GM12878 (cell line): ENCODE data around the gene CSHL1. TPM values are rescaled to one million over a fixed set of nuclear protein-coding genes. Genes with fewer than 3 reads are reported as not detected.

ENCODE experiments used
- ASH2L ChIP-seq: fragments of 300-600, 200-600 bp; sonication (generic); IDR thresholded peaks from 2 replicates; pipeline ENCODE4 v1.6.1; 2017; ENCODE audit warnings: low read depth, mild to moderate bottlenecking, borderline replicate concordance
- BCL11A ChIP-seq: IDR thresholded peaks from 2 replicates; pipeline ENCODE4 v1.6.1; 2011; ENCODE audit warnings: low read depth, low read length
- BRCA1 ChIP-seq: IDR thresholded peaks from 2 replicates; pipeline ENCODE4 v1.6.1; 2011; ENCODE audit warnings: low read depth, low read length, improper control_type of control experiment
- DPF2 ChIP-seq: fragments of 450-650 bp; IDR thresholded peaks from 2 replicates; pipeline ENCODE4 v1.6.1; 2017; ENCODE audit warnings: mild to moderate bottlenecking
- FOXK2 ChIP-seq: fragments of 450-650 bp; IDR thresholded peaks from 2 replicates; pipeline ENCODE4 v1.6.1; 2017; ENCODE audit warnings: mild to moderate bottlenecking, moderate library complexity
- GABPA ChIP-seq: IDR thresholded peaks from 2 replicates; pipeline ENCODE4 v1.6.1; 2014; ENCODE audit warnings: antibody characterized with exemption, low read depth, mild to moderate bottlenecking, inconsistent platforms
- IKZF1 ChIP-seq: fragments of 450-650 bp; conservative IDR thresholded peaks from 2 replicates; pipeline ENCODE4 v1.6.1; 2017; ENCODE audit warnings: antibody characterized with exemption, mild to moderate bottlenecking
- IRF4 ChIP-seq: IDR thresholded peaks from 2 replicates; pipeline ENCODE4 v1.6.1; 2011; ENCODE audit warnings: low read depth, low read length
- KAT2A ChIP-seq: conservative IDR thresholded peaks from 2 replicates; pipeline ENCODE4 v1.6.1; 2011; ENCODE audit warnings: low read depth, low read length; ENCODE audit not compliant: control insufficient read depth
- MTA2 ChIP-seq: fragments of 450-650 bp; IDR thresholded peaks from 2 replicates; pipeline ENCODE4 v1.6.1; 2016; ENCODE audit warnings: low read depth, mild to moderate bottlenecking, moderate library complexity
- PAX8 ChIP-seq: fragments of 450-650 bp; IDR thresholded peaks from 2 replicates; pipeline ENCODE4 v1.6.1; 2017; ENCODE audit warnings: mild to moderate bottlenecking, moderate library complexity
- RB1 ChIP-seq: fragments of 450-650 bp; formaldehyde crosslinking; IDR thresholded peaks from 2 replicates; pipeline ENCODE4 v1.6.1; 2017; ENCODE audit warnings: mild to moderate bottlenecking, borderline replicate concordance
- RELA ChIP-seq: fragments of 450-650 bp; IDR thresholded peaks from 2 replicates; pipeline ENCODE4 v1.8.0; 2014; ENCODE audit warnings: borderline replicate concordance; ENCODE audit not compliant: partially characterized antibody
- SIX5 ChIP-seq: IDR thresholded peaks from 2 replicates; pipeline ENCODE4 v1.6.1; 2011; ENCODE audit warnings: mild to moderate bottlenecking, low read depth, low read length, moderate library complexity; ENCODE audit not compliant: severe bottlenecking
- SREBF1 ChIP-seq: IDR thresholded peaks from 2 replicates; pipeline ENCODE4 v1.6.1; 2012; ENCODE audit warnings: mild to moderate bottlenecking, low read length
- STAT1 ChIP-seq: fragments of 450-650 bp; conservative IDR thresholded peaks from 2 replicates; pipeline ENCODE4 v1.6.1; 2014; ENCODE audit warnings: antibody characterized with exemption, mild to moderate bottlenecking
- polyA plus RNA-seq, 11 experiments: library from polyadenylated mRNA; depleted of rRNA in 4 of 11; unstranded in 6 of 11; stranded (reverse) in 5 of 11; fragments of >200 nt; fragmentation: Nextera tagmentation in 4 of 11; fragmentation: Illumina TruSeq in 1 of 11; extraction: Ambion mirVana in 4 of 11; extraction: Trizol in 1 of 11; gene quantifications; 1 replicate in 1 of 11; 2 replicates in 10 of 11; pipeline versions ENCODE4 v1.2.1 to v1.2.3, GENCODE V29; 2011 to 2016; ENCODE audit warnings: inconsistent platforms in 2 of 11, missing spikeins in 2 of 11, low read depth in 1 of 11
- total RNA-seq, 4 experiments: library from RNA; depleted of rRNA in 3 of 4; stranded (reverse); fragments of >200 nt in 3 of 4; fragmentation: Illumina TruSeq in 1 of 4; extraction: Trizol in 1 of 4; gene quantifications; 2 replicates each; pipeline versions ENCODE4 v1.2.1 to v1.2.3, GENCODE V29; 2013 to 2021
- TF ChIP-seq, protein P1 (sequence below): fragments of 450-650 bp; IDR thresholded peaks from 2 replicates; pipeline ENCODE4 v1.6.1; 2016; ENCODE audit warnings: mild to moderate bottlenecking, moderate library complexity, borderline replicate concordance
- TF ChIP-seq, protein P2 (sequence below), 3 experiments: IDR thresholded peaks in 2 of 3; conservative IDR thresholded peaks in 1 of 3; 2 replicates each; pipeline ENCODE4 v1.5.1; 2011; ENCODE audit warnings: low read depth in 3 of 3, low read length in 3 of 3, mild to moderate bottlenecking in 3 of 3, control low read depth in 2 of 3, moderate library complexity in 2 of 3, inconsistent platforms in 1 of 3, mixed read lengths in 1 of 3; ENCODE audit not compliant: control insufficient read depth in 2 of 3, insufficient read depth in 1 of 3; ENCODE audit errors: extremely low read depth in 1 of 3
- TF ChIP-seq, protein P3 (sequence below): IDR thresholded peaks from 2 replicates; pipeline ENCODE4 v1.6.1; 2012; ENCODE audit warnings: low read depth, low read length, improper control_type of control experiment
- TF ChIP-seq, protein P4 (sequence below): IDR thresholded peaks from 2 replicates; pipeline ENCODE4 v1.6.1; 2011; ENCODE audit warnings: mild to moderate bottlenecking, low read depth, low read length, moderate library complexity; ENCODE audit not compliant: insufficient replicate concordance
- TF ChIP-seq, protein P5 (sequence below): IDR thresholded peaks from 2 replicates; pipeline ENCODE4 v1.6.1; 2011; ENCODE audit warnings: borderline replicate concordance, low read depth, mild to moderate bottlenecking, moderate library complexity, low read length; ENCODE audit not compliant: insufficient read depth, poor library complexity, severe bottlenecking

CSHL1 gene
- total and polyA plus RNA-seq, 10 of the 15 experiments (the other 5 are each of a cell fraction or from before 2014, with no cell fraction given) = not detected

DNA sequence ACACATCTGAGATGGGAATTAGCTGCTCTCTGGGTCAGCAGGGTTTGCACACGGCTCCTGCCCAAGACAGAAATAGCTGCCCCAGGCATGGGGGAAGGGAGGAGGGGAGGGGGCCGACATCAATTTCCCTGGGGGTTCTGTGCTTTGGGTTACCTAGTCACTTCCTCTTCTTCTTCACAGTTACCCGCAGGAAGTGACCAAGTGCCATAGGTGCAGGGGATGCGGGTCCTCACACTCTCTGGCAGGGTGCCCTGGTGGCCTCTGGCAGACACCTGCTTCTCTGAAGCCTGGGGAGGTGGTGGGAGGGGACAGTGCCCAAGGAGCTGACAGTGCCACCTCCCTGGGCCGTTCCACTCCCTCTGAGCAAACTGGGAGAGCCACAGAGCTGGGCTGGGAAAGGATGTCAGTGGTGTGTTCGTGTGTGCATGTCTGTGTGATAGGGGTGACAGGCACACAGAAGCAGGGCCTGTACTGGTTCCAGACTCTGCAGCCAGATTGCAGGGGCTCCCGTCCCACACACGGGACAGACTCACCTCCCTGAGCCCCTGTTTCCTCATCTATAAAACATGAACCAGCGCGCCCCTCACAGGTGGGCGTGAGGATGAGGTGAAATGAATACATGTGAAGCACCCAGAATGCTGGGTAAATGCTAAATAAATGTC is 43.5 kb upstream of the CSHL1 start (continued):
- TF ChIP-seq GABPA (no peak), DPF2 (peak; percentile 49; the same call in 1 of the 2 replicates), MTA2 (peak; percentile 40; the same call in 1 of the 2 replicates), SREBF1 (no peak), STAT1 (no peak), IRF4 (no peak), IKZF1 (peak; percentile 10), PAX8 (no peak), BRCA1 (no peak), BCL11A (no peak), KAT2A (no peak), ASH2L (no peak), RELA (no peak), RB1 (no peak), SIX5 (no peak), FOXK2 (no peak)
- TF ChIP-seq, protein P1, sequence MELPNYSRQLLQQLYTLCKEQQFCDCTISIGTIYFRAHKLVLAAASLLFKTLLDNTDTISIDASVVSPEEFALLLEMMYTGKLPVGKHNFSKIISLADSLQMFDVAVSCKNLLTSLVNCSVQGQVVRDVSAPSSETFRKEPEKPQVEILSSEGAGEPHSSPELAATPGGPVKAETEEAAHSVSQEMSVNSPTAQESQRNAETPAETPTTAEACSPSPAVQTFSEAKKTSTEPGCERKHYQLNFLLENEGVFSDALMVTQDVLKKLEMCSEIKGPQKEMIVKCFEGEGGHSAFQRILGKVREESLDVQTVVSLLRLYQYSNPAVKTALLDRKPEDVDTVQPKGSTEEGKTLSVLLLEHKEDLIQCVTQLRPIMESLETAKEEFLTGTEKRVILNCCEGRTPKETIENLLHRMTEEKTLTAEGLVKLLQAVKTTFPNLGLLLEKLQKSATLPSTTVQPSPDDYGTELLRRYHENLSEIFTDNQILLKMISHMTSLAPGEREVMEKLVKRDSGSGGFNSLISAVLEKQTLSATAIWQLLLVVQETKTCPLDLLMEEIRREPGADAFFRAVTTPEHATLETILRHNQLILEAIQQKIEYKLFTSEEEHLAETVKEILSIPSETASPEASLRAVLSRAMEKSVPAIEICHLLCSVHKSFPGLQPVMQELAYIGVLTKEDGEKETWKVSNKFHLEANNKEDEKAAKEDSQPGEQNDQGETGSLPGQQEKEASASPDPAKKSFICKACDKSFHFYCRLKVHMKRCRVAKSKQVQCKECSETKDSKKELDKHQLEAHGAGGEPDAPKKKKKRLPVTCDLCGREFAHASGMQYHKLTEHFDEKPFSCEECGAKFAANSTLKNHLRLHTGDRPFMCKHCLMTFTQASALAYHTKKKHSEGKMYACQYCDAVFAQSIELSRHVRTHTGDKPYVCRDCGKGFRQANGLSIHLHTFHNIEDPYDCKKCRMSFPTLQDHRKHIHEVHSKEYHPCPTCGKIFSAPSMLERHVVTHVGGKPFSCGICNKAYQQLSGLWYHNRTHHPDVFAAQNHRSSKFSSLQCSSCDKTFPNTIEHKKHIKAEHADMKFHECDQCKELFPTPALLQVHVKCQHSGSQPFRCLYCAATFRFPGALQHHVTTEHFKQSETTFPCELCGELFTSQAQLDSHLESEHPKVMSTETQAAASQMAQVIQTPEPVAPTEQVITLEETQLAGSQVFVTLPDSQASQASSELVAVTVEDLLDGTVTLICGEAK = no peak
- TF ChIP-seq, protein P2, sequence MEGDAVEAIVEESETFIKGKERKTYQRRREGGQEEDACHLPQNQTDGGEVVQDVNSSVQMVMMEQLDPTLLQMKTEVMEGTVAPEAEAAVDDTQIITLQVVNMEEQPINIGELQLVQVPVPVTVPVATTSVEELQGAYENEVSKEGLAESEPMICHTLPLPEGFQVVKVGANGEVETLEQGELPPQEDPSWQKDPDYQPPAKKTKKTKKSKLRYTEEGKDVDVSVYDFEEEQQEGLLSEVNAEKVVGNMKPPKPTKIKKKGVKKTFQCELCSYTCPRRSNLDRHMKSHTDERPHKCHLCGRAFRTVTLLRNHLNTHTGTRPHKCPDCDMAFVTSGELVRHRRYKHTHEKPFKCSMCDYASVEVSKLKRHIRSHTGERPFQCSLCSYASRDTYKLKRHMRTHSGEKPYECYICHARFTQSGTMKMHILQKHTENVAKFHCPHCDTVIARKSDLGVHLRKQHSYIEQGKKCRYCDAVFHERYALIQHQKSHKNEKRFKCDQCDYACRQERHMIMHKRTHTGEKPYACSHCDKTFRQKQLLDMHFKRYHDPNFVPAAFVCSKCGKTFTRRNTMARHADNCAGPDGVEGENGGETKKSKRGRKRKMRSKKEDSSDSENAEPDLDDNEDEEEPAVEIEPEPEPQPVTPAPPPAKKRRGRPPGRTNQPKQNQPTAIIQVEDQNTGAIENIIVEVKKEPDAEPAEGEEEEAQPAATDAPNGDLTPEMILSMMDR (IDR thresholded peaks at IDR 0.05 in 2 of 3, conservative IDR thresholded peaks at IDR 0.05 in 1 of 3; ENCODE audit: control insufficient read depth in 2 of 3, extremely low read depth in 1 of 3, insufficient read depth in 1 of 3, low read depth in 3 of 3, low read length in 3 of 3) = no peak
- TF ChIP-seq, protein P3, sequence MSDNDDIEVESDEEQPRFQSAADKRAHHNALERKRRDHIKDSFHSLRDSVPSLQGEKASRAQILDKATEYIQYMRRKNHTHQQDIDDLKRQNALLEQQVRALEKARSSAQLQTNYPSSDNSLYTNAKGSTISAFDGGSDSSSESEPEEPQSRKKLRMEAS = no peak
- TF ChIP-seq, protein P4, sequence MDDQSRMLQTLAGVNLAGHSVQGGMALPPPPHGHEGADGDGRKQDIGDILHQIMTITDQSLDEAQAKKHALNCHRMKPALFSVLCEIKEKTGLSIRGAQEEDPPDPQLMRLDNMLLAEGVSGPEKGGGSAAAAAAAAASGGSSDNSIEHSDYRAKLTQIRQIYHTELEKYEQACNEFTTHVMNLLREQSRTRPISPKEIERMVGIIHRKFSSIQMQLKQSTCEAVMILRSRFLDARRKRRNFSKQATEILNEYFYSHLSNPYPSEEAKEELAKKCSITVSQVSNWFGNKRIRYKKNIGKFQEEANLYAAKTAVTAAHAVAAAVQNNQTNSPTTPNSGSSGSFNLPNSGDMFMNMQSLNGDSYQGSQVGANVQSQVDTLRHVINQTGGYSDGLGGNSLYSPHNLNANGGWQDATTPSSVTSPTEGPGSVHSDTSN = no peak
- TF ChIP-seq, protein P5, sequence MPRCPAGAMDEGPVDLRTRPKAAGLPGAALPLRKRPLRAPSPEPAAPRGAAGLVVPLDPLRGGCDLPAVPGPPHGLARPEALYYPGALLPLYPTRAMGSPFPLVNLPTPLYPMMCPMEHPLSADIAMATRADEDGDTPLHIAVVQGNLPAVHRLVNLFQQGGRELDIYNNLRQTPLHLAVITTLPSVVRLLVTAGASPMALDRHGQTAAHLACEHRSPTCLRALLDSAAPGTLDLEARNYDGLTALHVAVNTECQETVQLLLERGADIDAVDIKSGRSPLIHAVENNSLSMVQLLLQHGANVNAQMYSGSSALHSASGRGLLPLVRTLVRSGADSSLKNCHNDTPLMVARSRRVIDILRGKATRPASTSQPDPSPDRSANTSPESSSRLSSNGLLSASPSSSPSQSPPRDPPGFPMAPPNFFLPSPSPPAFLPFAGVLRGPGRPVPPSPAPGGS = no peak
